Lung (tissue), 12 donors: ENCODE measurements around the gene TAS1R2. TPM values are rescaled to one million over a fixed set of nuclear protein-coding genes. Genes with fewer than 3 reads are reported as not detected.
A peak's percentile ranks its signal among the peaks of the same experiment; 100 is the strongest.

Experiments used
- ATAC-seq: fragments of 200-7000 bp; cut with Tn5 transposase; one replicate; pipeline ENCODE4 v1.9.1; 2020; ENCODE audit warnings: moderate number of reproducible peaks; ENCODE audit not compliant: insufficient read depth, low FRiP score
- DNase-seq, 3 donors: peaks; one replicate each; pipeline ENCODE4 v3.0.0-alpha.2; 2013 to 2017
- H3K27ac ChIP-seq, 2 donors: one replicate each; pipeline ENCODE4 v1.5.1; 2013; ENCODE audit warnings: mild to moderate bottlenecking in 2 of 2, moderate library complexity in 2 of 2, control low read depth in 1 of 2, inconsistent platforms in 1 of 2, low read depth in 1 of 2, low read length in 1 of 2
- H3K27me3 ChIP-seq, 3 donors: one replicate each; pipeline ENCODE4 v1.5.1; 2013; ENCODE audit warnings: low read length in 2 of 3; ENCODE audit not compliant: control insufficient read depth in 3 of 3, insufficient read depth in 3 of 3
- H3K36me3 ChIP-seq, 4 donors: one replicate each; pipeline ENCODE4 v1.5.1; 2013; ENCODE audit warnings: low read length in 4 of 4, mild to moderate bottlenecking in 1 of 4, moderate library complexity in 1 of 4; ENCODE audit not compliant: control insufficient read depth in 4 of 4, insufficient read depth in 4 of 4
- H3K4me1 ChIP-seq, 5 donors: one replicate each; pipeline ENCODE4 v1.5.1; 2013; ENCODE audit warnings: low read length in 5 of 5, mild to moderate bottlenecking in 2 of 5, moderate library complexity in 1 of 5; ENCODE audit not compliant: control insufficient read depth in 5 of 5, insufficient read depth in 5 of 5
- H3K4me3 ChIP-seq: one replicate; pipeline ENCODE4 v1.5.1; 2013; ENCODE audit warnings: mild to moderate bottlenecking, control low read depth, moderate library complexity
- H3K9ac ChIP-seq, 2 donors: one replicate each; pipeline ENCODE4 v1.5.1; 2013; ENCODE audit warnings: low read length in 2 of 2, control low read depth in 1 of 2; ENCODE audit not compliant: insufficient read depth in 1 of 2
- H3K9me3 ChIP-seq, 4 donors: one replicate each; pipeline ENCODE4 v1.5.1; 2013; ENCODE audit warnings: low read length in 3 of 4, mild to moderate bottlenecking in 1 of 4, moderate library complexity in 1 of 4; ENCODE audit not compliant: control insufficient read depth in 4 of 4, insufficient read depth in 3 of 4
- WGBS, 2 donors: extraction: QIAGEN DNeasy Blood & Tissue Kit; methylation state at CpG; one replicate each; pipeline ENCODE4 v1.1.7; 2013; 5-methylcytosine and 5-hydroxymethylcytosine counted together
- polyA plus RNA-seq, 2 donors: library from polyadenylated mRNA; stranded (reverse); fragments of 200-250 nt; gene quantifications; one replicate each; pipeline ENCODE4 v1.2.1, GENCODE V29; 2013
- total RNA-seq, 2 donors: library from RNA; depleted of rRNA in 1 of 2; stranded (reverse); fragments of >200 nt in 1 of 2; gene quantifications; one replicate each; pipeline ENCODE4 v1.2.1, GENCODE V29; 2014 to 2021
- TF ChIP-seq, protein P1 (sequence below): IDR thresholded peaks from 2 replicates; pipeline ENCODE4 v1.5.1; 2012; ENCODE audit warnings: mild to moderate bottlenecking; ENCODE audit errors: control extremely low read depth, extremely low read depth
- donor health status: control.
- donor health status: control.
- donor health status: Bipolar disorder and iron deficiency.
- donor health status: healthy.
- donor health status: DM: yes; HTN: yes; CAD: no.

Gene TAS1R2
- total and polyA plus RNA-seq, 4 donors = not detected

DNA sequence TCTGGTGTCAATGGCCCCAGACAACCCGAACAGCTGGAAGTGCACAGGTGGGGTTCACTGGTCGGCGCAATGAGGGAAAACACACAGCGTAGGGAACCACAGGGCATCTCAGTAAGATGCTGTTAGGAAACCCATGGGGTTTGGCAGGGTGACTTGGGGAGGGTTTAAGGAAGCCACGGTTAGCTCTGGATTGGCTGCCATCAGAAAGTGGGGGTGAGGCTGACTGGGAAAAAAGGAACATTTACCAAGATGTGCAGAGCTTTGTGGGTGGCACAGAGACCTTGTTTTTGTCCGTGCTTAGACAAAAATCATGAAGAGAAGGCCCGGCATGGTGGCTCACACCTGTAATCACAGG, 31.9 kb upstream of the TAS1R2 start:
- Histone ChIP-seq H3K9me3 (no peaks in the 10 kb centered on the region), H3K4me1 (peaks cover 0 to 6% (median 0%) of the 10 kb centered on the region in 5 donors), H3K27me3 (no peaks in the 10 kb centered on the region), H3K4me3 (no peak overlapping the region), H3K36me3 (peaks cover 0 to 9% (median 0%) of the 10 kb centered on the region in 4 donors), H3K9ac (no peak overlapping the region), H3K27ac (no peak overlapping the region)
- no peak for DNase-seq
- 56 to 82% methylated on average over 7 of the region's 7 CpGs for WGBS, 2 donors
- TF ChIP-seq, protein P1, sequence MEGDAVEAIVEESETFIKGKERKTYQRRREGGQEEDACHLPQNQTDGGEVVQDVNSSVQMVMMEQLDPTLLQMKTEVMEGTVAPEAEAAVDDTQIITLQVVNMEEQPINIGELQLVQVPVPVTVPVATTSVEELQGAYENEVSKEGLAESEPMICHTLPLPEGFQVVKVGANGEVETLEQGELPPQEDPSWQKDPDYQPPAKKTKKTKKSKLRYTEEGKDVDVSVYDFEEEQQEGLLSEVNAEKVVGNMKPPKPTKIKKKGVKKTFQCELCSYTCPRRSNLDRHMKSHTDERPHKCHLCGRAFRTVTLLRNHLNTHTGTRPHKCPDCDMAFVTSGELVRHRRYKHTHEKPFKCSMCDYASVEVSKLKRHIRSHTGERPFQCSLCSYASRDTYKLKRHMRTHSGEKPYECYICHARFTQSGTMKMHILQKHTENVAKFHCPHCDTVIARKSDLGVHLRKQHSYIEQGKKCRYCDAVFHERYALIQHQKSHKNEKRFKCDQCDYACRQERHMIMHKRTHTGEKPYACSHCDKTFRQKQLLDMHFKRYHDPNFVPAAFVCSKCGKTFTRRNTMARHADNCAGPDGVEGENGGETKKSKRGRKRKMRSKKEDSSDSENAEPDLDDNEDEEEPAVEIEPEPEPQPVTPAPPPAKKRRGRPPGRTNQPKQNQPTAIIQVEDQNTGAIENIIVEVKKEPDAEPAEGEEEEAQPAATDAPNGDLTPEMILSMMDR = no peak
- no peak for ATAC-seq

DNA sequence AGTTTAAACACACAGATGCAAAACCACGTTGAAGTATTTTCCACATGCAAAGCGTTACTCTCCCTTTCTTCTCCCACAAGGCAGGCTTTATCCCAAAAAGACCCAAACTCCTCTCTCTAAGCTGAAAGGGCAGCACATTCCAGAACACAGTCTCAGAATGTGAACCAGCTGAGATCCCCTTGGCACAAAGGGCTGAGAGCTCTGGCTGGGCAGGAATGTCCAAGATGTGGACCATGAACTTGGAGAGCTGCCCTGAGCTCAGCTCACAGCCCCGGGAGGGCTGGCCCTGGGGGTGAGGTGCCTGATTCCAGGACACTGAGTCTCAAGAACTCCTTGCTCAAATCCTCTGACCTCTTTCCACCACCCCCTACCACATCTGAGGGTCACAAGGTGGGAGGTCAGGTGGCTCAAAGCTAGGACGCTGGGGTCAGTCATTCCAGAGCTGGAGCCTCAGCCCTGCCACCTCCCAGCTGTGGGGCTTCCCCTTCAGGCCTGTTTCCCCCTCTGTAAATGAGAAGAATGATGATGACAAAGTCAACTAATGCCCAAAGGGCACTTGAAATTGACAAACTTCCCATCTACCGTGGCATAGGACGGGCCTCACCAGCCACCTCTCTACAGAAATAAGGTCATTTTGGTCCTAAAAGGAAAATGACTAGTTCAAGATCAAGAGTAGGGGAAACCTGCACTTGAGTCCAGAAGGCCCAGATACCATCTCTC, 31.4 kb upstream of the TAS1R2 start:
- Histone ChIP-seq H3K9me3 (no peaks in the 10 kb centered on the region), H3K4me1 (peaks cover 0 to 6% (median 0%) of the 10 kb centered on the region in 5 donors), H3K9ac (no peak overlapping the region), H3K27ac (no peak overlapping the region), H3K4me3 (no peak overlapping the region), H3K36me3 (peaks cover 0 to 9% (median 0%) of the 10 kb centered on the region in 4 donors), H3K27me3 (no peaks in the 10 kb centered on the region)
- TF ChIP-seq, protein P1 = no peak
- ATAC-seq (no peak), DNase-seq (peak in 2 of 3 donors; percentile 22 to 30)
- 61 to 67% methylated on average over 6 of the region's 6 CpGs for WGBS, 2 donors

DNA sequence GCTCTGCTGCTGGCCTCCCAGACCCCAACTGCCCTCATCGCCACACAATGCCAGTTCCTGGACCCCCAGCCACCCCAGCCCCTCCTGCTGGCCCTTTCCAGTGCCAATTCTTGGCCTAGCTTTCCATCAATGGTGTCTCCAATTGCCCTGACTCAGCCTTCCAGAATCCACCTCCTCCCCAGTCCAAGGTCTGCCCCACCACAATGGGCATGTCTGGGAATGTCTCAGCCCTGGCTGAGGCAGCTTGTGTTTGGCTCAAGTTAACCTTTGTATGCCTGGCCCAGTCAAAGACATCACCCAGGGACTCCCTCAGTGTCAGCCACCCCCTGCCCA, 26.5 kb upstream of the TAS1R2 start:
- Histone ChIP-seq H3K4me3 (no peak overlapping the region), H3K4me1 (peaks cover 0 to 4% (median 0%) of the 10 kb centered on the region in 5 donors), H3K9ac (no peak overlapping the region), H3K27me3 (no peaks in the 10 kb centered on the region), H3K9me3 (no peaks in the 10 kb centered on the region), H3K36me3 (peaks cover 0 to 16% (median 7%) of the 10 kb centered on the region in 4 donors), H3K27ac (no peak overlapping the region)
- 98 to 100% methylated on average over 1 of the region's 1 CpG for WGBS, 2 donors
- DNase-seq (no peak), ATAC-seq (no peak)
- TF ChIP-seq, protein P1 = no peak
